Activated CD4-positive, alpha-beta T cell treated with anti-CD3 and anti-CD28 coated beads, Interleukin-2, amount 10 ng/mL, durations not matched to agents 24 days and 14 days (primary cell): Measurements from ENCODE around the gene RALGPS1. TPM values are rescaled to one million over a fixed set of nuclear protein-coding genes. Genes with fewer than 3 reads are reported as not detected.

ENCODE experiments used
- DNase-seq: peaks from one replicate; pipeline ENCODE4 v3.0.0; 2022
- H3K27ac Mint-ChIP-seq: one replicate; pipeline ENCODE4 v1.8.0; 2022; ENCODE audit warnings: mild to moderate bottlenecking, mixed read lengths
- H3K27me3 Mint-ChIP-seq: one replicate; pipeline ENCODE4 v1.8.0; 2022; ENCODE audit warnings: mixed read lengths
- H3K36me3 Mint-ChIP-seq: one replicate; pipeline ENCODE4 v1.8.0; 2022; ENCODE audit warnings: low read depth, mild to moderate bottlenecking, mixed read lengths
- H3K4me1 Mint-ChIP-seq: one replicate; pipeline ENCODE4 v1.8.0; 2021; ENCODE audit warnings: mixed read lengths
- H3K4me3 Mint-ChIP-seq: one replicate; pipeline ENCODE4 v1.8.0; 2022; ENCODE audit warnings: mild to moderate bottlenecking, moderate library complexity, mixed read lengths
- H3K9me3 Mint-ChIP-seq: one replicate; pipeline ENCODE4 v1.8.0; 2021; ENCODE audit warnings: mixed read lengths
- intact Hi-C: fragments of 100-400 bp; cut with micrococcal nuclease; formaldehyde crosslinking; loops from one replicate; pipeline ENCODE4 v1.15.1; 2023
- total RNA-seq: library from RNA; stranded (reverse); gene quantifications from 2 replicates; pipeline ENCODE4 v1.2.3, GENCODE V29; 2022

Gene RALGPS1
- total RNA-seq, 1 donor from 2014 or later = 2.0 TPM

DNA sequence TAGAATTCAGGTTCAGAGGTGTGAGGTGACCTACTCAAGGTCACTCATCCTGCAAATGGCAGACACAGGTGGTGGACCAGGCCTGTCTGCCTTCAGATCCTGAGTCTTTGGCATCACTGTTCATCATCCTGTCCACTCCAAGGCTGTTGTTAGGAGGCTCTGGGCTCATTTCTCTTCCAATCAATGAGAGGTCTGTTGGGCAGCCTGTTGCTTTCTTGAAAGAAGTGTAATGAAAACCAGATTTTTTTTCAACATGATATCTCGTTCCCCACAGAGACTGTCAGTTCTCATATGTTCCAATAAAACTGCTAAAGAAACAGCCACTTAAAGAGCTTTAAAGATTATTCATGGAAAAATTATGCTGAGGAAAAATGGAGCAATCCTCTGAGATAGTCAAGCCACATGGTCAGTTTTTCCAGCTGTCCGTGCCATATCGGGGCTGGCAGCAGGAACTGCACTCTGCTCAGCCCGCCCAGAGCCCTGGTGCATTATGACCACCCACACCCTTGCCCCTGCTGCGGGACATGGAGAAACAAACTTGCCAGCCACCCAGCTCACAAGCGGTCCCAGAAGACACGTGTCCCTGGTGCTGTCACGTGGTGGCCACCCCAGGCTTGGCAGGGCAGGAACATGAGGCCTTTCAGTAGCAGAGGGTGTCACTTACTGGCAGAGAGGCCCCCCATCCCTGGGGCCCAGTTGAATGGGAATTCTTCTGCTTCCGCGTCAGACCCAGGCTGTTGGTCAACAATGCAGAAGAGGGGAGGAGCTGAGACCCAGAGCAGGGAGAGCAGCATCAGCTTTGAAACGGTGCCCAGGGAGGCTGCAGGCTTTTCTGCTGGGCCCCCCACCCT is 271.6 kb downstream of the RALGPS1 start:
- no peak for DNase-seq
- Mint-ChIP-seq H3K9me3 (no peaks in the 10 kb centered on the region), H3K4me3 (no peak overlapping the region), H3K27me3 (peaks cover 5% of the 10 kb centered on the region), H3K36me3 (no peaks in the 10 kb centered on the region), H3K4me1 (peaks cover 3% of the 10 kb centered on the region), H3K27ac (no peak overlapping the region)
- intact Hi-C loops = no loop called here

DNA sequence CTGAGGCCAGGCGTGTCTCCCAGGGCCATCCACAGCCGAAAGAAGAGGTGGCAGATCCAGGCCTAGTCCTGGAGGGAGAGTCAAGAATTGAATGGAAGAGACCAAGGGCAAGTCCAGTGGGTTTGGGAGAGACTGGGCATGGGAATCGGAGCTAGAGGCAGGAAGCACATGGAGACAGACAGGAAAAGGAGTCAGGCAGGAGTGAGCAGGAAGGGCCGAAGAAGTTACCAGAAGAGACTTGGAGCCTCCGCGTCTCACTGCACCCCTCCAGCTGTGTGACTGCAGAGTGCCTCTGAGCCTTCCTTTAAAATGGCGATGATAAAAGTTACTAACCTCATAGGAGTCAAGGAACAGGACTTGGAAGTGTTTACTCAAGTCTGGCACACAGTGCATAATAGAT is 272.2 kb downstream of the RALGPS1 start:
- Mint-ChIP-seq H3K27me3 (peaks cover 5% of the 10 kb centered on the region), H3K36me3 (no peaks in the 10 kb centered on the region), H3K4me1 (peaks cover 3% of the 10 kb centered on the region), H3K4me3 (no peak overlapping the region), H3K27ac (no peak overlapping the region), H3K9me3 (no peaks in the 10 kb centered on the region)
- no peak for DNase-seq
- intact Hi-C loops = no loop called here

DNA sequence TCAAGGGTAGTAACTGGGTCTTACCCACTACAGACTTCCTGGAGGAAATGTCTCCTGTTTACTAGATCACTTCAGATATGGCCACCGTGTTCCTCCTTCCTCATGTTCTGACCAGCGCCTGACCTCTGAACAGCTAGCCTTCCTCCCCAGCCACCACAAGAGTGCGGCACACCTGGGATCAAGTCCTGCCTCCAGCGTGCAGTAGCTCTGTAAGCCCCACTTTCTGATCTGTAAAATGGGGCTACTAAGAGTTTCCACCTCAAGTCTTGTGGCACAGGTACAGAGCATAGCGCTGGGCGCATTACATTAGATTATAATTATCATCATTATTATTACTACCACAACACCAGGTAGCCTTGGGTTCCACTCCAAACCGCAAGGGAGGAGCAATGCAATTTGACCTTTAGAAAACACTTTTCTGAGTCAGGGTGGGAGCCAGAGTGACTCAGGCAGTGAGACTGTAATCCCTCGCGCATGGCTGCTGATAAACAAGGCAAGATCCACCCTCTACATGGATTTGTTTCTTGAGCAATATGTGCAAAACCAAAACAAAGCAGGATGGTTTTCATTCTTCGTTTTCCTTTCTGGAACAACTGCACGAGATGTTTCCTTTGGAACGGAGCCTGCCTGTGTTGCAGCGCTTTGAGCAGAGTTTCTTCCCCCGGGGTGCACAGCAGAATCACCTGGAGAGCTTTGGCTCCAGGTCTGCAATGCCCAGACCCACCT is 272.8 kb downstream of the RALGPS1 start:
- no peak for DNase-seq
- no peaks in the 10 kb centered on the region for H3K36me3 Mint-ChIP-seq
- H3K4me1 Mint-ChIP-seq = peaks cover 3% of the 10 kb centered on the region
- no peak overlapping the region for H3K4me3 Mint-ChIP-seq
- intact Hi-C loops = no loop called here
- H3K27ac Mint-ChIP-seq = no peak overlapping the region
- peaks cover 7% of the 10 kb centered on the region for H3K27me3 Mint-ChIP-seq
- no peaks in the 10 kb centered on the region for H3K9me3 Mint-ChIP-seq

DNA sequence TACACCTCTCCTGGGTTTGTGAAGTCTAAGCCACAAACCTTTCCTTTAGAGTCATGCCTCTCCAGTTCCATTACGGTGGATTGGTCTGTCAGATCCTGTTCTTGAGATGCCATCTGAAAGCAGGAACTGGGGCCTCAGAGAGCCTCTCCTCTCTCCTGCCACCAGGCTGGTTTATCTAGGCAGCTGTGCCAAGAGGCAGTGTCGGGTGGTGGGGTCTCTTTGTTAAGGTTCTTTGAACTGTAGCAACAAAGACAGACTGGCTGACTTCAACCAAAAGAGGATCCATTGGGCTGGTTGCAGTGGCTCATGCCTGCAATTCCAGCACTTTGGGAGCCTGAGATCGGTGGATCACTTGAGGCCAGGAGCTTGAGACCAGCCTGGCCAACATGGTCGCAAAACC is 273.8 kb downstream of the RALGPS1 start:
- DNase-seq = no peak
- Mint-ChIP-seq H3K4me3 (no peak overlapping the region), H3K27ac (no peak overlapping the region), H3K9me3 (no peaks in the 10 kb centered on the region), H3K36me3 (no peaks in the 10 kb centered on the region), H3K4me1 (peaks cover 3% of the 10 kb centered on the region), H3K27me3 (peaks cover 15% of the 10 kb centered on the region)
- intact Hi-C loops = no loop called here

DNA sequence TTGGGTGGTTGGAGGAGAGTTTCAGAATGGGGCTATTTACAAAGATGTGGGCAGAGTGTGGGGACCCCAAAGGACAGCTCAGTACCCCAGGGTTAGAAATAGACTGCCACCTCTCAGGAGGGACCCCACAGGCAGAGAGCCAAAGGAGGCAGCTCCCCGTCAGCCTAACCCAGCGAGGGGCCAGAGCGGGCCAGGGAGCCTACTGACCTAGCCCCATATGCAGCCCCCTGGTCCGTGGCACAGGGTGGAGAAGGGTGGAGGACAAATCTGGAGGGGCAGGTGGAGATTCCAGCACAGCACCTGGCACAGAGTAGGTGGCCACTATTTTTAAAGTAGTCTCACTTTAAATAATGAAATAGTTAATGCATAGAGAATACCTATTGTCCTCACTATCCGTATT is 275.0 kb downstream of the RALGPS1 start:
- H3K9me3 Mint-ChIP-seq = no peaks in the 10 kb centered on the region
- intact Hi-C loops = no loop called here
- peaks cover 3% of the 10 kb centered on the region for H3K4me1 Mint-ChIP-seq
- DNase-seq = no peak
- no peak overlapping the region for H3K27ac Mint-ChIP-seq
- H3K27me3 Mint-ChIP-seq = peaks cover 15% of the 10 kb centered on the region
- H3K4me3 Mint-ChIP-seq = no peak overlapping the region
- H3K36me3 Mint-ChIP-seq = no peaks in the 10 kb centered on the region

DNA sequence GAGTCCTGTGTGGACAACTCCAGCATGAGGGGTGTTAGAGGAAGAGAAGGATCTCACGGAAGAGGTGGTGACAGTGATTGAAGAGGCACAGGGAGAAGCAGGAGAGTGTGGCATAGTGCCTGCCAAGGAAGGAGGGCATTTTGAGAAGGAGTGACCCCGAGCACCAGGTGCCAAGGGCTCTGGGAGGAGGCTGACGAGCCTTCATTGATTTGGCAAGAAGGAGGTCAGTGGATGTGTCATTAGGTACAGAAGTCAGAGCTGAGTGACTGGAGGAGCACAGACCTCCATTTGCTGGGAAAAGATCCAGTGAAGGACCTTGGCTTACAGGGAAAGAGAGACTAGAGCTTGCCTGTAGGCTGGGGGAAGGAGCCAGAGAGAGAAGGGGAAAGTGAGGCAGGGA is 278.2 kb downstream of the RALGPS1 start:
- H3K4me1 Mint-ChIP-seq = peaks cover 3% of the 10 kb centered on the region
- no peak overlapping the region for H3K27ac Mint-ChIP-seq
- no peak overlapping the region for H3K4me3 Mint-ChIP-seq
- H3K9me3 Mint-ChIP-seq = no peaks in the 10 kb centered on the region
- DNase-seq = no peak
- intact Hi-C loops = no loop called here
- peaks cover 11% of the 10 kb centered on the region for H3K27me3 Mint-ChIP-seq
- no peaks in the 10 kb centered on the region for H3K36me3 Mint-ChIP-seq

DNA sequence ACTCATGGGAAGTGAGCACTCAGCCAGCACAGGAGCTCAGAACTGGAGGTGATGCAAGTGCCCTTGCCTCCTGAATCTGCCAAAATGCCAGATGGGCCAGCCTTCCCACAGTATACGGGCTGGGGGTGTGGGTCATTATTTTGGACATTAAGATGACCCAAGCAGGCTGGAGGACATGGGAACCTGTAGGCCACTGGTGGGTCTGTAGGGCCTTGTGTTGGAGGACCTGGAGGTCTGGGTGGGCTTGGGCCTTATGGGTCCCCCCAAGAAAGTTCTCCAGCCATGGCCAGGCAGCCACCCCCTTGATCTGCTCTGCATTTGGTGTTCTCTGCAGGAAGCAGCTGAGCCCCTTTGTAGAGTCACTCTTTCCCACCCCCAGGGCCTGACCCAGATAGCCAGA is 278.9 kb downstream of the RALGPS1 start:
- intact Hi-C loops = no loop called here
- Mint-ChIP-seq H3K27me3 (peaks cover 11% of the 10 kb centered on the region), H3K9me3 (no peaks in the 10 kb centered on the region), H3K27ac (no peak overlapping the region), H3K36me3 (no peaks in the 10 kb centered on the region), H3K4me3 (no peak overlapping the region), H3K4me1 (peaks cover 3% of the 10 kb centered on the region)
- DNase-seq = no peak

DNA sequence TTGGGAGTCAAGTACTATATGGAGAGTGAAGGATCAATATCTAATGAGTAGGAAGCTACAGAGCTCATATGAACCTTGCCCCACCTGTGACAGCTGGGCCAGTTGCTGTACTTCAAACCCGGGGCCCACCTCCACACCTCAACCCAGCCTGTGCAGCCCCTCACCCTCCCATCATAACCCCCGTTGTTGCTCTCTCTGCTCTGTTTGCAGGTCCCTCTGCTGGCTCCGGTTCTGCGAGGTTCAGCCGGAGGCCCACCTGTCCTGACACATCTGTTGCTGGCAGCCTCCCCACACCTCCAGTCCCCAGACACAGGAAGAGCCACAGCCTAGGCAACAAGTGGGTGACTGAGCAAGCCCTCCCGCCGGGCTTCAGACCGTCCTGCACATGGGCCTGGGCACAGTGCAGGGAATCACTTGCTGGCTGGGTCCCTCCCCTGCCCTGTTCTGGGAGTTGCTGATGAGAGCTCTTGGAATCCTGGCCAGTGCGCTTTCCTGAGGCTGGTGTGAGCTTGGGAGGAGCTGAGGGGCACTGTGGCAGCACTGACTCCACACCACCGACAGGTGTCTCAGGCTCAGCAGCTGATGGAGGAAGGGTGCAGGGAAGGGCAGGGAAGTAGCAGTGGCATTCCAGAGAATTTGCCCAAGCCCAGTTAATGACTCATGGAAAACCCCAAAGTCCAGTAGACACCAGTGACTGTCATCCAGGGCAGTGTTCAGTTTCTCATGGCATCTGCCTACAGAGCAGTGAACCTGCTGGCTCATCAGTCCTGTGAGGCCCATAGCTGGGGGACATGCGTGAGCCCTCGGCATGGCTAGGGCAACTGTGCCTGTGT is 280.5 kb downstream of the RALGPS1 start:
- Mint-ChIP-seq H3K4me1 (peaks cover 4% of the 10 kb centered on the region), H3K9me3 (no peaks in the 10 kb centered on the region), H3K27ac (no peak overlapping the region), H3K4me3 (no peak overlapping the region), H3K36me3 (no peaks in the 10 kb centered on the region), H3K27me3 (peaks cover 10% of the 10 kb centered on the region)
- intact Hi-C loops = no loop called here
- DNase-seq = no peak

DNA sequence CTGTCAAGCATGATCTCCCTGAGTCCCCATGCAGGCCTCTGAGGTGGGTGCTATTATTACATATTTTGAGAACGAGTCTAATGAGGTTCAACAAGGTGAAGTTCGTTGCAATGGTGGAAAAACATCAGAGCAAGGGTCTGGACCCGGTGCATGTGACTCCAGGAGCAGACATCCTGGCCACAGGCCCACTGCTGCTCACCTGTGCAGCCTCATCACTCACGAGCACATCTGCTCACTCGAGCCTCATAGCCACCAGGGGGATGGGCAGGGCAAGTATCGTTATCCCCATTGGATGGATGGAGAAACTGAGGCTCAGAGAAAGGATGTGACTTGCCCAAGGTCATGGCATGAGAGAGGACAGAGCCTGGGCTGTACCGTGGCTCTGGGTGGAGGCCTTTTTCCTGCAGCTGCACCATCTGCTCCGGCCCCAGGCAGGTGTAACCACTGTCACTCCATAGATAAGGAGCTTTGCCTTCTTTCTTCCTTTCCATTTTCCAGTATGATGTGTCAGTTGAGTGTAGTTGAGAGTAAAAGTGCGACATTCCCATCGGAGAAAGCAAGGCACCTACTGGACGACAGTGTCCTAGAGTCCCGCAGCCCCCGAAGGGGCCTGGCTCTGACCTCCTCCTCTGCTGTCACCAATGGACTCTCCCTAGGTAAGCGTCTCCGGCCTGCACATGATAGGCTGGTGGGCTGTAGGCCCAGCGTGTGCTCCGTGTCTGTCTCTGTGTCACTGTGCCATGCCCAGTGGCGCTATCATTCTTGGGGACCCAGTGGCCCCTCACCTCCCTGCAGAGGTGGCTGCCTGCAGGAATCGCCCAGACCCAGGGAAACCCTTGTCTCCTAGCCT is 281.6 kb downstream of the RALGPS1 start:
- DNase-seq = no peak
- Mint-ChIP-seq H3K4me1 (peaks cover 4% of the 10 kb centered on the region), H3K27me3 (peaks cover 10% of the 10 kb centered on the region), H3K27ac (no peak overlapping the region), H3K36me3 (no peaks in the 10 kb centered on the region), H3K4me3 (no peak overlapping the region), H3K9me3 (no peaks in the 10 kb centered on the region)
- intact Hi-C loops = no loop called here

DNA sequence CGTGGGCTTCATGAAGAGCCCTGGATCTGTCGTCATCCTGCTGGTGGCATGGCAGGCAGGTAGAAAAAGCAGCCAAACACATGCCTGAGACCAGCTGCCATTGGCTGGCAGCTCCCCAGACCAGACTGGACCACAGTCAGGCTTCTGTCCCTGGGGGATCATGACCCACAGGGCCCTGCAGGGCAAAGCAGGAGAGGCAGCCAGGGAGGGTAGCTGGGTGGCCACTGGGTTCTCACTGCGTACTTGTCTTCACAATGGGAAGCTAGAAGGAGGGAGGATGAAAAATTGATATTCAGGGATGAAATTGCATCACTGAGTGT is 282.2 kb downstream of the RALGPS1 start:
- peaks cover 10% of the 10 kb centered on the region for H3K27me3 Mint-ChIP-seq
- no peak for DNase-seq
- intact Hi-C loops = no loop called here
- no peaks in the 10 kb centered on the region for H3K9me3 Mint-ChIP-seq
- no peaks in the 10 kb centered on the region for H3K36me3 Mint-ChIP-seq
- peaks cover 4% of the 10 kb centered on the region for H3K4me1 Mint-ChIP-seq
- no peak overlapping the region for H3K4me3 Mint-ChIP-seq
- no peak overlapping the region for H3K27ac Mint-ChIP-seq

DNA sequence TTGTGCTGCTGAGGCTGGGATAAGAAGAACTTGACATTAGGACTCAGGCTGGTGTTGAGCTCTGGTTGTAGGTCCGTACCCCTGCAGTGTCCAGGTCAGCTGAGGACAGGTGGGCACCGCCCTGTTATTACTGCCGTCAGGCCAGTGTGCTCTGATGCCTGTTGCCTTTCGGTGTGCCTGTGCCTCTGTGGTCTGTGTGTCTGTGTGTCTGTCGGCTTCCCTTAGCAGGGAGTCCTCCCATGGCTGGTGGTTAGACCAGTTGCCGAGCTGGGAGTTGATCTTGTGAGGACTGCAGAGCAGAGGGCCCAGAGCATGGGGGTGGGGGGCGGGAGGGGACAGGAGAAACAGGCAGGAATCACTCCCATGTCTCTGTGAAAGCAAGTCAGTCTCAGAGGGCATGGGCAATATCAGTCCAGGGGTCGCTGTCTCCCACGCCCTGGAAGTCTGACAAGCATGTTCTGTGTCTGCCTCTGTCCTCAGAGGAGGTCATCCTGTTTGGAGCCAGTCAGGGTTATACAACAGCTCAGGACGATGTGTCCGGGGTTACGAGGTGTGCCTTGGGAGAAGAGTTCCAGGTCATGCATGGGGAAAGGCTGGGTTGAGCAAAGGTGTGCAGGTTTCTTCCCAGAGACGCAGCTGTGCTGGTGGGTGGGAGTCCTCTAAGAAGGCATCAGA is 282.7 kb downstream of the RALGPS1 start:
- no peak overlapping the region for H3K27ac Mint-ChIP-seq
- H3K36me3 Mint-ChIP-seq = no peaks in the 10 kb centered on the region
- H3K9me3 Mint-ChIP-seq = no peaks in the 10 kb centered on the region
- peaks cover 8% of the 10 kb centered on the region for H3K27me3 Mint-ChIP-seq
- no peak overlapping the region for H3K4me3 Mint-ChIP-seq
- H3K4me1 Mint-ChIP-seq = peaks cover 4% of the 10 kb centered on the region
- no peak for DNase-seq
- intact Hi-C loops = no loop called here

DNA sequence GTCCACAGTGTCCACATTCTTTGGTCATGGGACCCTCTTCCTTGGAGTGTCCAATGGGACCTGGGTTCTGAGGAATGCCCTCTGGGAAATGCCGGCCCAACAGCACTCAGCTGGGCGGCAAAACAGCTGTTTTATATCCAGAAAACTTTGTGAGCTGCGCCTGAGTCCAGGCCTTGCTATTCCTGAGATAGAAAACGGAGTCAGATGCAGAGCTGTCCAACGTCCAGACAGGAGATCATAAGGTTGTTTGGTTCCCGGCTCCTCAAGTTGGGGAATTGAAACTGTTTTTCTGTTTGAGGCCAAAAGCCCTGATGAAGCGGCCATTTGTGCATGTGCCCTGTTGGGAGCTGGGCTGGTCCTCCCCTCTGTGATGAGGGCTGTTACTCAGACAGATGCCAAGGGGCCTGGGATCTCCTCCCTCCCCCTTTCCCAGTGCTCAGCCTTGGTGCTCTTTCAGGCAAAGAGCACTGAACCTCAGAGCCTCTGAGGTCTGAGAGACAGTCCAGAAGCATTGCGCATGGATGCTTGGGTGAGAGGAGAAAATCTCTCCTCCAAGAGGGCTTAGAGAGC is 283.4 kb downstream of the RALGPS1 start:
- no peak for DNase-seq
- intact Hi-C loops = no loop called here
- Mint-ChIP-seq H3K4me1 (peaks cover 4% of the 10 kb centered on the region), H3K9me3 (no peaks in the 10 kb centered on the region), H3K4me3 (no peak overlapping the region), H3K27ac (no peak overlapping the region), H3K27me3 (peaks cover 3% of the 10 kb centered on the region), H3K36me3 (no peaks in the 10 kb centered on the region)

DNA sequence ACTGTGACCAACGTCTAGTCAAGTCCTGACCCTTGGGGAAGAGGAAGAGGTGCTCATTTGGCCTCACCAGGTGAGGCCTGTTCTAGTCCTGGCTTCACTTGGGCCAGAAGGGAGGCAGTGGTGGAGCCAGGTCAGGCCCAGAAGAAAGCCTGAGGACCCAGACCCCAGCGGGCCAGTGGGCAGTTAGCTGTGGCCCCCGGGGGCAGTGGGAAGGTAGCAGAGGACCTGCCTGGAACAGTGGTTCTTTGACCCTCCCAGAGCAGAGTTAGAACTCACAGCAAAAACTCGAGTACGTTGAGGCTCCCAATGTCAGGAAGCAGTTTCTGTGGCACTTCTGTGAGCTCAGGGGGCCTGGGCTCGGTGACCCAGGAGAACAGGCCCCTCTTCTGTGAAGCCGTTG is 284.0 kb downstream of the RALGPS1 start:
- intact Hi-C loops = no loop called here
- no peak for DNase-seq
- H3K9me3 Mint-ChIP-seq = no peaks in the 10 kb centered on the region
- H3K27me3 Mint-ChIP-seq = no peaks in the 10 kb centered on the region
- H3K27ac Mint-ChIP-seq = no peak overlapping the region
- no peak overlapping the region for H3K4me3 Mint-ChIP-seq
- peaks cover 4% of the 10 kb centered on the region for H3K4me1 Mint-ChIP-seq
- H3K36me3 Mint-ChIP-seq = no peaks in the 10 kb centered on the region
